ENCODE measurements around the gene INPP5A. TPM values are rescaled to one million over a fixed set of nuclear protein-coding genes. Genes with fewer than 3 reads are reported as not detected.

INPP5A gene
- total RNA-seq, 2 donors from 2014 or later: 14.8 to 18.6 TPM

GRCh38 chr10:132685921-132686680, 148.5 kb downstream of the INPP5A start:
- no peaks in the 10 kb centered on the region for H3K27me3 Mint-ChIP-seq
- ATAC-seq (no peak), DNase-seq (ENCODE audit: low spot score) (peak; percentile 49)
- H3K9me3 Mint-ChIP-seq: no peaks in the 10 kb centered on the region
- H3K4me1 Mint-ChIP-seq (ENCODE audit: low read depth in 2 of 2): peaks cover 30 to 42% of the 10 kb centered on the region in 2 donors
- H3K36me3 Mint-ChIP-seq: no peaks in the 10 kb centered on the region
- no peak overlapping the region for H3K4me3 Mint-ChIP-seq
- no peak overlapping the region for H3K27ac Mint-ChIP-seq

- no peaks in the 10 kb centered on the region for H3K27me3 Mint-ChIP-seq
- ATAC-seq (no peak), DNase-seq (ENCODE audit: low spot score) (peak; percentile 57)
- H3K4me1 Mint-ChIP-seq (ENCODE audit: low read depth in 2 of 2): peaks cover 21 to 32% of the 10 kb centered on the region in 2 donors
- H3K27ac Mint-ChIP-seq: no peak overlapping the region
- H3K4me3 Mint-ChIP-seq: no peak overlapping the region
- peaks cover 3% of the 10 kb centered on the region for H3K9me3 Mint-ChIP-seq
- peaks cover 6% of the 10 kb centered on the region for H3K36me3 Mint-ChIP-seq
Observed at GRCh38 chr10:132687181-132687892, 149.8 kb downstream of the INPP5A start.

GRCh38 chr10:132687893-132688579, 150.4 kb downstream of the INPP5A start:
- H3K36me3 Mint-ChIP-seq: peaks cover 6% of the 10 kb centered on the region
- ATAC-seq (no peak), DNase-seq (ENCODE audit: low spot score) (peak; percentile 25)
- no peak overlapping the region for H3K27ac Mint-ChIP-seq
- peaks cover 3% of the 10 kb centered on the region for H3K9me3 Mint-ChIP-seq
- no peaks in the 10 kb centered on the region for H3K27me3 Mint-ChIP-seq
- peaks cover 21 to 32% of the 10 kb centered on the region in 2 donors for H3K4me1 Mint-ChIP-seq (ENCODE audit: low read depth in 2 of 2)
- no peak overlapping the region for H3K4me3 Mint-ChIP-seq

- no peak for ATAC-seq
- Mint-ChIP-seq H3K4me1 (ENCODE audit: low read depth in 2 of 2) (peaks cover 17 to 28% of the 10 kb centered on the region in 2 donors), H3K36me3 (peaks cover 7% of the 10 kb centered on the region), H3K9me3 (peaks cover 3% of the 10 kb centered on the region), H3K27me3 (no peaks in the 10 kb centered on the region), H3K27ac (no peak overlapping the region), H3K4me3 (no peak overlapping the region)
- peak; percentile 29 for DNase-seq (ENCODE audit: low spot score)
Observed at GRCh38 chr10:132688580-132689420, 151.2 kb downstream of the INPP5A start.

DNA sequence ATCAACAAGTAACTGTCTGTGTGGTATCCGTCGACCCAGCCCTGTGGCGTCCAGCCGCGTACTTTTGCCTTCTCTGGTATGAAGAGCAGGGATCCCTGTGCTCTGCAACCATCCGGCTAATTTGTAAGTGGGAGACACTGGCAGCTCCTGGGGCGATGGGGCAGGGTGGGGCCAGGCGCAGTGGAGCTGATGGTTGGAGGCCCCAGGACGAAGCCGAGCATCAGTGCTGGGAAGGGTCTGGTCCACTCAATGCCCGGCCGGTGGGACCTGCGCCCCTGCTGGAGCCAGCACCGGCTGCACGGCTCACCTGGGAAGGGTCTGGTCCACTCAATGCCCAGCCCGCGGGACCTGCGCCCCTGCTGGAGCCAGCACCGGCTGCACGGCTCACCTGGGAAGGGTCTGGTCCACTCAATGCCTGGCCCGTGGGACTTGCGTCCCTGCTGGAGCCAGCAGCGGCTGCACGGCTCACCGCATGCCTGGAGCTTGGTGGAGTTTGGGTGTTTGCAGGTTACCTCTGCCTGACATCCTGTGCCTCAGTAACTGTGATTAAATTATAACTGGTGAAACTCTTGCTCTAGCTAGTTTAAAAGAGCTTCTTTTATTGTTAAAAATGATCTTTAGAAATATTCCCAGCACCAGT, 152.3 kb downstream of the INPP5A start:
- Mint-ChIP-seq H3K27me3 (no peaks in the 10 kb centered on the region), H3K4me1 (ENCODE audit: low read depth in 2 of 2) (peaks cover 8 to 19% of the 10 kb centered on the region in 2 donors)

DNA sequence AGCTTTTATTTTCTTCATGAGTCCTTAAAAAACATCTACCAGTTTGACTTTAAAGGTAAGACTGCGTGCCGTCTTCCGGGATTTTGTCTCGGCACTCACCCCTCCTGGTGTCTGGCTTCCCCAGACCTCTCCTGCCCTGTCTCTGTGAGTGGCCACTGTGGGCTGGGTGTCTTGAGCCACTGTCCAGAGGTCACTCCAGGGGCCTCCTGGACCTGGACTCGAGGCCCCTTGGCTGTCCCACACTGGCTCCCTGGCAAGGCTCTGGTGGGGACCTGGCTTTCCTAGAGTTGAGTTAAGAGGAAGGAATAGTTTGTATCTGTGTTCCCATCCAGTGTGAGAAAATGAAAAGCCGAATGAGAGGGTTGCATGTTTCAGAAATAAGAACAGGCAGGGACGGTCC, 152.8 kb downstream of the INPP5A start:
- peaks cover 3% of the 10 kb centered on the region for H3K9me3 Mint-ChIP-seq
- H3K27me3 Mint-ChIP-seq: no peaks in the 10 kb centered on the region
- H3K27ac Mint-ChIP-seq: no peak overlapping the region
- peaks cover 12% of the 10 kb centered on the region for H3K36me3 Mint-ChIP-seq
- DNase-seq (ENCODE audit: low spot score): no peak
- H3K4me1 Mint-ChIP-seq (ENCODE audit: low read depth in 2 of 2): peaks cover 8 to 16% of the 10 kb centered on the region in 2 donors
- H3K4me3 Mint-ChIP-seq: no peak overlapping the region
- no peak for ATAC-seq

More for the DNA sequence above, 152.3 kb downstream of the INPP5A start:
- H3K27ac Mint-ChIP-seq: no peak overlapping the region
- DNase-seq (ENCODE audit: low spot score) (no peak), ATAC-seq (no peak)
- H3K36me3 Mint-ChIP-seq: peaks cover 12% of the 10 kb centered on the region
- H3K4me3 Mint-ChIP-seq: no peak overlapping the region
- H3K9me3 Mint-ChIP-seq: peaks cover 3% of the 10 kb centered on the region

- Mint-ChIP-seq H3K4me1 (ENCODE audit: low read depth in 2 of 2) (peaks cover 14 to 20% of the 10 kb centered on the region in 2 donors), H3K36me3 (peaks cover 12% of the 10 kb centered on the region), H3K27me3 (no peaks in the 10 kb centered on the region), H3K4me3 (no peak overlapping the region), H3K27ac (no peak overlapping the region), H3K9me3 (peaks cover 3% of the 10 kb centered on the region)
- ATAC-seq: no peak
- peak; percentile 58 for DNase-seq (ENCODE audit: low spot score)
Observed at GRCh38 chr10:132690821-132691610, 153.4 kb downstream of the INPP5A start.

DNA sequence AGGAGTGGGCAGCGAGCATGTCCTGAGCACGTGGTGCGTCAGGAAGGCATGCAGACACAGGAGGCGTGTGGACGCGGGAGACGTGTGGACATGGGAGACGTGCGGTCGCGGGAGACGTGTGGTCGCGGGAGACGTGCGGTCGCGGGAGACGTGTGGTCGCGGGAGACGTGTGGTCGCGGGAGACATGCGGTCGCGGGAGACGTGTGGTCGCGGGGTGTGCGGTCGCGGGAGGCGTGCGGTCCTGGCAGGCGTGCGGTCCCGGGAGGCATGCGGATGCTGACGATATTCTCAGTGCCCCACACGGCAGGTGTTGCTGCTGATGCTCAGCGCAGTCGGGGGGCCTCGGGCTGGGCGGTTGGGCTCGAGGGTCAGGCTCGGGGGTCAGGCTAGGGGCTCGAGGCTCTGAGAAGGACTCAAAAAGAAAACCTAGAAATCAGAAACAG, 154.1 kb downstream of the INPP5A start:
- Mint-ChIP-seq H3K27ac (no peak overlapping the region), H3K4me1 (ENCODE audit: low read depth in 2 of 2) (peaks cover 18 to 26% of the 10 kb centered on the region in 2 donors), H3K36me3 (peaks cover 12% of the 10 kb centered on the region), H3K4me3 (no peak overlapping the region), H3K27me3 (no peaks in the 10 kb centered on the region), H3K9me3 (peaks cover 3% of the 10 kb centered on the region)
- ATAC-seq: no peak
- DNase-seq (ENCODE audit: low spot score): peak; percentile 49

GRCh38 chr10:132692311-132692710, 154.7 kb downstream of the INPP5A start:
- H3K9me3 Mint-ChIP-seq: peaks cover 3% of the 10 kb centered on the region
- peaks cover 18 to 30% of the 10 kb centered on the region in 2 donors for H3K4me1 Mint-ChIP-seq (ENCODE audit: low read depth in 2 of 2)
- DNase-seq (ENCODE audit: low spot score) (no peak), ATAC-seq (no peak)
- no peak overlapping the region for H3K4me3 Mint-ChIP-seq
- peaks cover 12% of the 10 kb centered on the region for H3K36me3 Mint-ChIP-seq
- H3K27ac Mint-ChIP-seq: no peak overlapping the region
- no peaks in the 10 kb centered on the region for H3K27me3 Mint-ChIP-seq

DNA sequence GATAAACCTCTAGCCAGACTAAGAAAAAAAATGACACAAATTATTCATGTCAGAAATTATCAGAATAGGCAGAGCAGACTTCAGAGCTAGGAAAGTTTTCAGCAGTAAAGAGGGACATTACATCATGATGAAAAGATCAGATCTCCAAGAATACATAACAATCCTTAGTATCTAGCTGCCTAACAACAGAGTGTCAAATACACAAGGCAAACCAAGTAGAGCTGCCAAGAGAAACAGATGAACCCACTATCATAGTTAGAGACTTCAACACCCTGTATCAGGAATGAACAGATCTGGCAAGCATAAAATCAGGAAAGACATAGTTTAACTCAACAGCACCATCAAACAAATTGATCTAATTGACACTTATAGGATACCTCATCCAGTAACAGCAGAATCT, 156.1 kb downstream of the INPP5A start:
- Mint-ChIP-seq H3K9me3 (peaks cover 3% of the 10 kb centered on the region), H3K27me3 (no peaks in the 10 kb centered on the region), H3K27ac (no peak overlapping the region), H3K36me3 (peaks cover 12% of the 10 kb centered on the region), H3K4me1 (ENCODE audit: low read depth in 2 of 2) (peaks cover 12 to 25% of the 10 kb centered on the region in 2 donors), H3K4me3 (no peak overlapping the region)
- no peak for DNase-seq (ENCODE audit: low spot score)
- ATAC-seq: no peak

DNA sequence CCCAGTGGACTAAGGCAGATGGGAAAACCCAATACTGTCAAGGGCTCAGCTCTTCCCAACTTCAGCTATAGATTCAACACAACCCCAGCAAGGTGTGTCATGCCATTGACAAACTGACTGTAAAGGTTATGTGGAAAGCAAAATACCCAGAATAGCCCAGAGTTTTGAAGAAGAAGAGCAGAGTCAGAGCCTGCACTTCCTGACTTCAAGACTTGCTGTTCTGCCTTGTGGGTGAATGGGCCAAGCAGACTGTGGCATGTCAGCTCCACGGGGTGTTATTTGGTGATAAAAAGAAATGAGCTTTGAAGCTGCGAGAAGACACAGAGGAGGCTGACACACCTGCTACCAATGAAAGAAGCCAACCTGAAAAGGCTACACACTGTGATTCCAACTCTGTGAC, 158.6 kb downstream of the INPP5A start:
- DNase-seq (ENCODE audit: low spot score) (peak; percentile 44), ATAC-seq (peak; percentile 29 to 44)
- Mint-ChIP-seq H3K9me3 (peaks cover 3% of the 10 kb centered on the region), H3K27ac (peak overlapping the region in 1 of 2 donors; percentile 59), H3K4me1 (ENCODE audit: low read depth in 2 of 2) (peaks cover 10 to 22% of the 10 kb centered on the region in 2 donors), H3K4me3 (no peak overlapping the region), H3K36me3 (peaks cover 12% of the 10 kb centered on the region), H3K27me3 (no peaks in the 10 kb centered on the region)
